Measurements from ENCODE around the gene MEN1.

The MEN1 gene

GRCh38 chr11:64768300-64768694 lies 42.1 kb downstream of the MEN1 start:
- peak; percentile 5; the same call in 1 of the 3 replicates for ATAC-seq
- no peak for TF ChIP-seq ZFP30 (CRISPR knock-in tag; IDR thresholded peaks at IDR 0.05)
- TF ChIP-seq TOX (CRISPR knock-in tag; IDR thresholded peaks at IDR 0.05; ENCODE audit: borderline replicate concordance) = no peak
- TF ChIP-seq ESRRG (CRISPR knock-in tag; IDR thresholded peaks at IDR 0.05) = no peak
- no peak for TF ChIP-seq ZNF565 (CRISPR knock-in tag; conservative IDR thresholded peaks at IDR 0.05; ENCODE audit: low read depth)
- TF ChIP-seq CSDC2 (CRISPR knock-in tag; IDR thresholded peaks at IDR 0.05) = no peak
- TF ChIP-seq PATZ1 (CRISPR knock-in tag; IDR thresholded peaks at IDR 0.05; ENCODE audit: borderline replicate concordance) = no peak
- no peak for TF ChIP-seq PPARA (CRISPR knock-in tag; IDR thresholded peaks at IDR 0.05; ENCODE audit: borderline replicate concordance)
- TF ChIP-seq TCF4 (CRISPR knock-in tag; IDR thresholded peaks at IDR 0.05; ENCODE audit: borderline replicate concordance) = no peak
- no peak for TF ChIP-seq RARB (CRISPR knock-in tag; IDR thresholded peaks at IDR 0.05)
- no peak for TF ChIP-seq ZC3H10 (CRISPR knock-in tag; IDR thresholded peaks at IDR 0.05)
- TF ChIP-seq ARNTL (CRISPR knock-in tag; IDR thresholded peaks at IDR 0.05; ENCODE audit: borderline replicate concordance, low read depth) = no peak
- TF ChIP-seq BACH2 (CRISPR knock-in tag; IDR thresholded peaks at IDR 0.05; ENCODE audit: borderline replicate concordance) = no peak
- no peak for TF ChIP-seq ZNF8 (CRISPR knock-in tag; IDR thresholded peaks at IDR 0.05)
- TF ChIP-seq CREB5 (CRISPR knock-in tag; IDR thresholded peaks at IDR 0.05; ENCODE audit: low read depth) = no peak
- TF ChIP-seq ZFP3 (CRISPR knock-in tag; IDR thresholded peaks at IDR 0.05) = no peak
- no peak for TF ChIP-seq ISL1 (CRISPR knock-in tag; IDR thresholded peaks at IDR 0.05)
- TF ChIP-seq POU6F1 (CRISPR knock-in tag; IDR thresholded peaks at IDR 0.05; ENCODE audit: borderline replicate concordance, low read depth) = no peak
- TF ChIP-seq GLIS3 (CRISPR knock-in tag; IDR thresholded peaks at IDR 0.05) = no peak

GRCh38 chr11:64767344-64768299 lies 42.7 kb downstream of the MEN1 start:
- ATAC-seq = peak; percentile 63
- TF ChIP-seq PPARA (CRISPR knock-in tag; IDR thresholded peaks at IDR 0.05; ENCODE audit: borderline replicate concordance) (no peak), ISL1 (CRISPR knock-in tag; IDR thresholded peaks at IDR 0.05) (no peak), SNAI2 (CRISPR knock-in tag; IDR thresholded peaks at IDR 0.05) (no peak), TCF4 (CRISPR knock-in tag; IDR thresholded peaks at IDR 0.05; ENCODE audit: borderline replicate concordance) (no peak), CSDC2 (CRISPR knock-in tag; IDR thresholded peaks at IDR 0.05) (no peak), ZNF70 (CRISPR knock-in tag; IDR thresholded peaks at IDR 0.05) (no peak), ARNTL (CRISPR knock-in tag; IDR thresholded peaks at IDR 0.05; ENCODE audit: borderline replicate concordance, low read depth) (no peak), CSRNP3 (CRISPR knock-in tag; IDR thresholded peaks at IDR 0.05) (no peak), ZNF565 (CRISPR knock-in tag; conservative IDR thresholded peaks at IDR 0.05; ENCODE audit: low read depth) (no peak), ZNF8 (CRISPR knock-in tag; IDR thresholded peaks at IDR 0.05) (no peak), ZFP3 (CRISPR knock-in tag; IDR thresholded peaks at IDR 0.05) (no peak), OSR1 (CRISPR knock-in tag; IDR thresholded peaks at IDR 0.05) (no peak), POU6F1 (CRISPR knock-in tag; IDR thresholded peaks at IDR 0.05; ENCODE audit: borderline replicate concordance, low read depth) (no peak), GLIS3 (CRISPR knock-in tag; IDR thresholded peaks at IDR 0.05) (no peak), RARB (CRISPR knock-in tag; IDR thresholded peaks at IDR 0.05) (no peak; the same call in 1 of the 2 replicates), TSHZ2 (CRISPR knock-in tag; IDR thresholded peaks at IDR 0.05) (no peak), PATZ1 (CRISPR knock-in tag; IDR thresholded peaks at IDR 0.05; ENCODE audit: borderline replicate concordance) (no peak), ESRRG (CRISPR knock-in tag; IDR thresholded peaks at IDR 0.05) (no peak), BACH2 (CRISPR knock-in tag; IDR thresholded peaks at IDR 0.05; ENCODE audit: borderline replicate concordance) (no peak)
